HepG2 (cell line): ENCODE measurements around the gene FADD.

Experiments used
- FOXK2 ChIP-seq: fragments of 450-650 bp; IDR thresholded peaks from 2 replicates; pipeline ENCODE4 v1.6.1; 2016
- JUND ChIP-seq: sonication (generic); formaldehyde crosslinking; IDR thresholded peaks from 2 replicates; pipeline ENCODE4 v1.8.0; 2022; ENCODE audit warnings: mild to moderate bottlenecking, missing genetic modification reagents
- MAZ ChIP-seq, 2 experiments: sonication (generic) in 1 of 2; formaldehyde crosslinking in 1 of 2; IDR thresholded peaks; 2 replicates each; pipeline versions ENCODE4 v1.5.0 to v1.6.1; 2012 to 2020; ENCODE audit warnings: low read depth in 2 of 2, mild to moderate bottlenecking in 2 of 2, borderline replicate concordance in 1 of 2, improper control_type of control experiment in 1 of 2, low read length in 1 of 2, missing genetic modification reagents in 1 of 2, moderate library complexity in 1 of 2
- TCF7L2 ChIP-seq: IDR thresholded peaks from 2 replicates; pipeline ENCODE4 v1.6.1; 2011; ENCODE audit warnings: mild to moderate bottlenecking, low read depth, low read length, moderate library complexity
- THAP7 ChIP-seq: sonication (generic); formaldehyde crosslinking; IDR thresholded peaks from 2 replicates; pipeline ENCODE4 v1.8.1; 2023; ENCODE audit warnings: mild to moderate bottlenecking, missing genetic modification reagents
- TP53 ChIP-seq: sonication (generic); formaldehyde crosslinking; conservative IDR thresholded peaks from 2 replicates; pipeline ENCODE4 v1.4.0; 2020; ENCODE audit warnings: missing genetic modification reagents
- YY1 ChIP-seq: IDR thresholded peaks from 2 replicates; pipeline ENCODE4 v1.6.1; 2011; ENCODE audit warnings: low read length, low read depth, moderate library complexity, mild to moderate bottlenecking; ENCODE audit not compliant: insufficient read depth, insufficient replicate concordance
- ZBTB44 ChIP-seq: sonication (generic); formaldehyde crosslinking; IDR thresholded peaks from 2 replicates; pipeline ENCODE4 v1.4.0; 2020; ENCODE audit warnings: missing genetic modification reagents
- ZNF253 ChIP-seq: sonication (generic); formaldehyde crosslinking; IDR thresholded peaks from 2 replicates; pipeline ENCODE4 v1.8.0; 2022; ENCODE audit warnings: mild to moderate bottlenecking, missing genetic modification reagents, borderline replicate concordance
- ZNF556 ChIP-seq: sonication (generic); formaldehyde crosslinking; IDR thresholded peaks from 2 replicates; pipeline ENCODE4 v1.4.0; 2020; ENCODE audit warnings: mild to moderate bottlenecking, missing genetic modification reagents, borderline replicate concordance
- ZNF724P ChIP-seq: sonication (generic); formaldehyde crosslinking; IDR thresholded peaks from 2 replicates; pipeline ENCODE4 v1.8.0; 2022; ENCODE audit warnings: missing genetic modification reagents, borderline replicate concordance
- ZSCAN20 ChIP-seq: sonication (generic); formaldehyde crosslinking; IDR thresholded peaks from 2 replicates; pipeline ENCODE4 v1.4.0; 2020; ENCODE audit warnings: missing genetic modification reagents, mild to moderate bottlenecking, borderline replicate concordance
- TF ChIP-seq, protein P1 (sequence below): sonication (generic); formaldehyde crosslinking; IDR thresholded peaks from 2 replicates; pipeline ENCODE4 v1.4.0; 2020; ENCODE audit warnings: mild to moderate bottlenecking, missing genetic modification reagents, borderline replicate concordance
- TF ChIP-seq, protein P2 (sequence below): sonication (generic); formaldehyde crosslinking; IDR thresholded peaks from 2 replicates; pipeline ENCODE4 v1.5.0; 2020; ENCODE audit warnings: mild to moderate bottlenecking, missing genetic modification reagents, moderate library complexity

DNA sequence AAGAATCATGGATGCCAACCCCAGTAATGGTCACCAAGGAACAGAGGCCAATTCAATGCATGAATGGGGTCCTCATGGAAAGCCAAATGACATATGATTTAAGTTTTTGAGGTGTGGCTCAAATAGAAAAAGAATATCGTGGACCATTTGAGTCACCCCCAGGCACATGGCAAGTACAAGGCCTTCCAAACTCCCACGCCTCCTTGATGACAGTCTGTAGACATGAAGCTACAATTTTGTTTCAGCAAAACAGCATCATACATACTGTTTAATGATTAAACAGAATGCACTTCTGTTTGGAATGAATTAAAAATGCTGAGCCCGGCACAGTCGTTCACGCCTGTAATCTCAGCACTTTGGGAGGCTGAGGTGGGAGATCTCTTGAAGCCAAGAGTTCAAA lies 7.4 kb downstream of the FADD start:
- TF ChIP-seq MAZ (IDR thresholded peaks at IDR 0.05; ENCODE audit: borderline replicate concordance, low read depth, low read length) (no peak), MAZ (CRISPR knock-in tag; IDR thresholded peaks at IDR 0.05; ENCODE audit: low read depth) (no peak), ZNF556 (CRISPR knock-in tag) (no peak), YY1 (no peak), TCF7L2 (no peak), TP53 (CRISPR knock-in tag) (no peak), ZSCAN20 (CRISPR knock-in tag) (no peak), THAP7 (CRISPR knock-in tag) (no peak), JUND (CRISPR knock-in tag) (no peak), ZNF724P (CRISPR knock-in tag) (no peak), ZNF253 (CRISPR knock-in tag) (no peak), FOXK2 (no peak), ZBTB44 (CRISPR knock-in tag) (no peak)
- TF ChIP-seq, protein P1, sequence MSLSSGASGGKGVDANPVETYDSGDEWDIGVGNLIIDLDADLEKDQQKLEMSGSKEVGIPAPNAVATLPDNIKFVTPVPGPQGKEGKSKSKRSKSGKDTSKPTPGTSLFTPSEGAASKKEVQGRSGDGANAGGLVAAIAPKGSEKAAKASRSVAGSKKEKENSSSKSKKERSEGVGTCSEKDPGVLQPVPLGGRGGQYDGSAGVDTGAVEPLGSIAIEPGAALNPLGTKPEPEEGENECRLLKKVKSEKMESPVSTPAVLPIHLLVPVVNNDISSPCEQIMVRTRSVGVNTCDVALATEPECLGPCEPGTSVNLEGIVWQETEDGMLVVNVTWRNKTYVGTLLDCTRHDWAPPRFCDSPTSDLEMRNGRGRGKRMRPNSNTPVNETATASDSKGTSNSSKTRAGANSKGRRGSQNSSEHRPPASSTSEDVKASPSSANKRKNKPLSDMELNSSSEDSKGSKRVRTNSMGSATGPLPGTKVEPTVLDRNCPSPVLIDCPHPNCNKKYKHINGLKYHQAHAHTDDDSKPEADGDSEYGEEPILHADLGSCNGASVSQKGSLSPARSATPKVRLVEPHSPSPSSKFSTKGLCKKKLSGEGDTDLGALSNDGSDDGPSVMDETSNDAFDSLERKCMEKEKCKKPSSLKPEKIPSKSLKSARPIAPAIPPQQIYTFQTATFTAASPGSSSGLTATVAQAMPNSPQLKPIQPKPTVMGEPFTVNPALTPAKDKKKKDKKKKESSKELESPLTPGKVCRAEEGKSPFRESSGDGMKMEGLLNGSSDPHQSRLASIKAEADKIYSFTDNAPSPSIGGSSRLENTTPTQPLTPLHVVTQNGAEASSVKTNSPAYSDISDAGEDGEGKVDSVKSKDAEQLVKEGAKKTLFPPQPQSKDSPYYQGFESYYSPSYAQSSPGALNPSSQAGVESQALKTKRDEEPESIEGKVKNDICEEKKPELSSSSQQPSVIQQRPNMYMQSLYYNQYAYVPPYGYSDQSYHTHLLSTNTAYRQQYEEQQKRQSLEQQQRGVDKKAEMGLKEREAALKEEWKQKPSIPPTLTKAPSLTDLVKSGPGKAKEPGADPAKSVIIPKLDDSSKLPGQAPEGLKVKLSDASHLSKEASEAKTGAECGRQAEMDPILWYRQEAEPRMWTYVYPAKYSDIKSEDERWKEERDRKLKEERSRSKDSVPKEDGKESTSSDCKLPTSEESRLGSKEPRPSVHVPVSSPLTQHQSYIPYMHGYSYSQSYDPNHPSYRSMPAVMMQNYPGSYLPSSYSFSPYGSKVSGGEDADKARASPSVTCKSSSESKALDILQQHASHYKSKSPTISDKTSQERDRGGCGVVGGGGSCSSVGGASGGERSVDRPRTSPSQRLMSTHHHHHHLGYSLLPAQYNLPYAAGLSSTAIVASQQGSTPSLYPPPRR (CRISPR knock-in tag), result no peak
- TF ChIP-seq, protein P2, sequence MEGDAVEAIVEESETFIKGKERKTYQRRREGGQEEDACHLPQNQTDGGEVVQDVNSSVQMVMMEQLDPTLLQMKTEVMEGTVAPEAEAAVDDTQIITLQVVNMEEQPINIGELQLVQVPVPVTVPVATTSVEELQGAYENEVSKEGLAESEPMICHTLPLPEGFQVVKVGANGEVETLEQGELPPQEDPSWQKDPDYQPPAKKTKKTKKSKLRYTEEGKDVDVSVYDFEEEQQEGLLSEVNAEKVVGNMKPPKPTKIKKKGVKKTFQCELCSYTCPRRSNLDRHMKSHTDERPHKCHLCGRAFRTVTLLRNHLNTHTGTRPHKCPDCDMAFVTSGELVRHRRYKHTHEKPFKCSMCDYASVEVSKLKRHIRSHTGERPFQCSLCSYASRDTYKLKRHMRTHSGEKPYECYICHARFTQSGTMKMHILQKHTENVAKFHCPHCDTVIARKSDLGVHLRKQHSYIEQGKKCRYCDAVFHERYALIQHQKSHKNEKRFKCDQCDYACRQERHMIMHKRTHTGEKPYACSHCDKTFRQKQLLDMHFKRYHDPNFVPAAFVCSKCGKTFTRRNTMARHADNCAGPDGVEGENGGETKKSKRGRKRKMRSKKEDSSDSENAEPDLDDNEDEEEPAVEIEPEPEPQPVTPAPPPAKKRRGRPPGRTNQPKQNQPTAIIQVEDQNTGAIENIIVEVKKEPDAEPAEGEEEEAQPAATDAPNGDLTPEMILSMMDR (CRISPR knock-in tag), result no peak
